ENCODE measurements around the gene NQO2. TPM values are rescaled to one million over a fixed set of nuclear protein-coding genes. Genes with fewer than 3 reads are reported as not detected.

The NQO2 gene
- total and polyA plus RNA-seq, 10 of the 15 experiments (the other 5 are each of a cell fraction or from before 2014, with no cell fraction given), result 0.55 to 2.6 (median 0.80) TPM

GRCh38 chr6:3023663-3024483, 24.2 kb downstream of the NQO2 start (continued):
- peak; percentile 42; the same call in 1 of the 2 replicates for TF ChIP-seq ATF2 (IDR thresholded peaks at IDR 0.05; ENCODE audit: low read length)
- no peak for TF ChIP-seq STAT3 (IDR thresholded peaks at IDR 0.05; ENCODE audit: low read depth, low read length)
- peak; percentile 49; the same call in 1 of the 2 replicates for TF ChIP-seq TAF1 (IDR thresholded peaks at IDR 0.05; ENCODE audit: borderline replicate concordance, low read depth, low read length)
- TF ChIP-seq CREB1 (IDR thresholded peaks at IDR 0.05; ENCODE audit: low read depth), result peak; percentile 54; the same call in 1 of the 2 replicates
- TF ChIP-seq IRF3 (IDR thresholded peaks at IDR 0.05), result no peak
- peak; percentile 45; the same call in 1 of the 2 replicates for TF ChIP-seq CREM (IDR thresholded peaks at IDR 0.05; ENCODE audit: low read depth)
- TF ChIP-seq RELA (IDR thresholded peaks at IDR 0.05; ENCODE audit: borderline replicate concordance, partially characterized antibody), result no peak
- TF ChIP-seq SMARCA5 (IDR thresholded peaks at IDR 0.05), result 0 out of 2 replicates have a peak, but pooled peaks have one; percentile 32
- TF ChIP-seq E2F4 (IDR thresholded peaks at IDR 0.05; ENCODE audit: low read depth, low read length), result no peak
- TF ChIP-seq SMAD1 (IDR thresholded peaks at IDR 0.05; ENCODE audit: low read depth, partially characterized antibody), result no peak
- no peak for TF ChIP-seq USF2 (IDR thresholded peaks at IDR 0.05; ENCODE audit: borderline replicate concordance, low read depth, low read length)
- no peak for TF ChIP-seq SIN3A (IDR thresholded peaks at IDR 0.05; ENCODE audit: low read depth, low read length)
- peak; percentile 35; the same call in 1 of the 2 replicates for TF ChIP-seq NR2F1 (conservative IDR thresholded peaks at IDR 0.05)
- no peak for TF ChIP-seq CHD4 (IDR thresholded peaks at IDR 0.05)
- TF ChIP-seq PBX3 (IDR thresholded peaks at IDR 0.05; ENCODE audit: insufficient replicate concordance, low read depth, low read length), result no peak
- no peak for TF ChIP-seq BMI1 (IDR thresholded peaks at IDR 0.05; ENCODE audit: borderline replicate concordance)
- no peak; the same call in none of the 2 replicates for TF ChIP-seq GATAD2B (conservative IDR thresholded peaks at IDR 0.05; ENCODE audit: low read depth)
- no peak for TF ChIP-seq NFYA (IDR thresholded peaks at IDR 0.05; ENCODE audit: borderline replicate concordance, low read depth, low read length)
- no peak for TF ChIP-seq FOXM1 (IDR thresholded peaks at IDR 0.05; ENCODE audit: low read depth, low read length)
- TF ChIP-seq JUND (IDR thresholded peaks at IDR 0.05; ENCODE audit: low read depth, low read length), result no peak
